HCT116 (cell line): ENCODE data around the gene MRPL41.

Source experiments
- CTCF ChIP-seq, 3 experiments: fragments of 200-600 bp in 1 of 3; sonication (generic) in 1 of 3; IDR thresholded peaks in 2 of 3; conservative IDR thresholded peaks in 1 of 3; 2 replicates each; pipeline ENCODE4 v1.5.1; 2012 to 2017; ENCODE audit warnings: low read depth in 2 of 3, low read length in 2 of 3, antibody characterized with exemption in 1 of 3, borderline replicate concordance in 1 of 3, control low read depth in 1 of 3, mild to moderate bottlenecking in 1 of 3, mixed read lengths in 1 of 3, mixed run types in 1 of 3, moderate library complexity in 1 of 3; ENCODE audit not compliant: insufficient read depth in 1 of 3
- TF ChIP-seq, protein P1 (sequence below): IDR thresholded peaks from 2 replicates; pipeline ENCODE4 v1.6.1; 2012

DNA sequence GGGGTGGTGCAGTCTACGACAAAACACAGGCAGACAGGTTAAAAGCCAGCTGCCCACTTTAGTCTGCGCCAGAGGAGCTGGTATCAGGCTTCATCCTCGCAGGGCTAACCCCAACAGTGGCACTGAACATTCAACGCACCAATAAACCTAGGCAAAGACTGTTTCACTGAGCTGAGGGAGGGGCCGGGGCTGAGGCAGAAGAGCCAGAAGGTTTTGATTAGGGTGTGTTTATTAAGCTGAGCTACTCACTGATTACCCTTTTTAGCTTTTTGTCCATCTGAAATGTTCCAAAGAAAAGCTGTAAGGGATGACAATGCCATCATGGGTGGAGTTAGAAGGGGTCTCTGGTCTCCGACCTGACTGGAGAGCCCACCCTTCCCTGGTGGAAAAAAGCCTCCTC lies 37.2 kb downstream of the MRPL41 start:
- no peak for TF ChIP-seq CTCF (IDR thresholded peaks at IDR 0.05 in 2 of 3, conservative IDR thresholded peaks at IDR 0.05 in 1 of 3; ENCODE audit: borderline replicate concordance in 1 of 3, insufficient read depth in 1 of 3, low read depth in 2 of 3, low read length in 2 of 3)
- TF ChIP-seq, protein P1, sequence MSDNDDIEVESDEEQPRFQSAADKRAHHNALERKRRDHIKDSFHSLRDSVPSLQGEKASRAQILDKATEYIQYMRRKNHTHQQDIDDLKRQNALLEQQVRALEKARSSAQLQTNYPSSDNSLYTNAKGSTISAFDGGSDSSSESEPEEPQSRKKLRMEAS: no peak
